ENCODE measurements around the gene SDC3.
"Not testable (repeated sequence)": the region's sequence is repeated elsewhere in the genome, so short reads cannot be mapped to it uniquely, and the experiment has no call there.

Gene SDC3

GRCh38 chr1:30908696-30909364, at the start of gene SDC3:
SDC3 (minus strand) TSS chr1:30908758; CDS start chr1:30908586, 172 bp downstream.
- DNase-seq (ENCODE audit: low spot score) (peak; percentile 75), FAIRE-seq (no peak)

GRCh38 chr1:30957560-30958222, 49.1 kb upstream of the SDC3 start:
- no peak for DNase-seq (ENCODE audit: low spot score)
- no peak for FAIRE-seq

GRCh38 chr1:30955448-30956015, 47.0 kb upstream of the SDC3 start:
- DNase-seq (ENCODE audit: low spot score) (no peak), FAIRE-seq (no peak)

- no peak for DNase-seq (ENCODE audit: low spot score)
- no peak for FAIRE-seq
Measured at GRCh38 chr1:30953685-30954084, 45.1 kb upstream of the SDC3 start.

GRCh38 chr1:30952098-30952497, 43.5 kb upstream of the SDC3 start:
- DNase-seq (ENCODE audit: low spot score) (no peak), FAIRE-seq (no peak)

GRCh38 chr1:30950700-30951099, 42.1 kb upstream of the SDC3 start:
- no peak for FAIRE-seq
- DNase-seq (ENCODE audit: low spot score), result no peak

- no peak for DNase-seq (ENCODE audit: low spot score)
- no peak for FAIRE-seq
Measured at GRCh38 chr1:30950053-30950452, 41.5 kb upstream of the SDC3 start.

GRCh38 chr1:30949487-30949838, 40.9 kb upstream of the SDC3 start:
- FAIRE-seq; DNase-seq (ENCODE audit: low spot score): not testable (repeated sequence)

GRCh38 chr1:30948813-30949486, 40.4 kb upstream of the SDC3 start:
- DNase-seq (ENCODE audit: low spot score); FAIRE-seq: not testable (repeated sequence)

GRCh38 chr1:30948278-30948677, 39.7 kb upstream of the SDC3 start:
- DNase-seq (ENCODE audit: low spot score) (no peak), FAIRE-seq (no peak)

GRCh38 chr1:30947212-30947611, 38.7 kb upstream of the SDC3 start:
- FAIRE-seq, result no peak
- DNase-seq (ENCODE audit: low spot score), result no peak

- FAIRE-seq, result no peak
- no peak for DNase-seq (ENCODE audit: low spot score)
Measured at GRCh38 chr1:30942326-30942963, 33.9 kb upstream of the SDC3 start.

GRCh38 chr1:30940541-30940940, 32.0 kb upstream of the SDC3 start:
- DNase-seq (ENCODE audit: low spot score), result no peak

GRCh38 chr1:30936541-30937171, 28.1 kb upstream of the SDC3 start:
- FAIRE-seq (peak; percentile 53), DNase-seq (ENCODE audit: low spot score) (no peak)

More at GRCh38 chr1:30940541-30940940, 32.0 kb upstream of the SDC3 start:
- FAIRE-seq, result no peak

GRCh38 chr1:30935758-30936157, 27.2 kb upstream of the SDC3 start:
- peak; percentile 55 for FAIRE-seq
- not testable (repeated sequence) for DNase-seq (ENCODE audit: low spot score)

- FAIRE-seq (no peak), DNase-seq (ENCODE audit: low spot score) (no peak)
Measured at GRCh38 chr1:30934613-30935012, 26.1 kb upstream of the SDC3 start.

- FAIRE-seq (no peak), DNase-seq (ENCODE audit: low spot score) (peak; percentile 51)
Measured at GRCh38 chr1:30933874-30934252, 25.3 kb upstream of the SDC3 start.

GRCh38 chr1:30930631-30931173, 22.1 kb upstream of the SDC3 start:
- no peak for DNase-seq (ENCODE audit: low spot score)
- no peak for FAIRE-seq

- no peak for DNase-seq (ENCODE audit: low spot score)
Measured at GRCh38 chr1:30929944-30930525, 21.5 kb upstream of the SDC3 start.

GRCh38 chr1:30929135-30929889, 20.8 kb upstream of the SDC3 start:
- DNase-seq (ENCODE audit: low spot score) (peak; percentile 66), FAIRE-seq (no peak)

More at GRCh38 chr1:30929944-30930525, 21.5 kb upstream of the SDC3 start:
- FAIRE-seq, result no peak

Measured in urothelium cell line (cell line).